Testis (tissue), 2 donors: ENCODE measurements around the gene GCNT2.

Experiments
- CTCF ChIP-seq, 3 experiments: fragments of 450-650 bp in 2 of 3; fragments of 200-600 bp in 1 of 3; sonication (generic) in 1 of 3; IDR thresholded peaks; one replicate each; pipeline ENCODE4 v1.5.1; 2016 to 2019; ENCODE audit warnings: antibody characterized with exemption in 3 of 3, mild to moderate bottlenecking in 2 of 3, moderate library complexity in 1 of 3
- POLR2A ChIP-seq: fragments of 450-650 bp; IDR thresholded peaks from one replicate; pipeline ENCODE4 v1.6.1; 2017; ENCODE audit warnings: antibody characterized with exemption, mild to moderate bottlenecking, moderate library complexity

- TF ChIP-seq POLR2A (no peak), CTCF (IDR thresholded peaks at IDR 0.05) (no peak)
Observed at GRCh38 chr6:10643201-10643651, 122.1 kb downstream of the GCNT2 start.
